DMS79 (cell line): ENCODE data around the gene RERG.
"Not testable (repeated sequence)": the region's sequence is repeated elsewhere in the genome, so short reads cannot be mapped to it uniquely, and the experiment has no call there.

Experiments
- DNase-seq: peaks from one replicate; lab custom pipeline; 2025; lab: John Stamatoyannopoulos, UW

RERG gene

DNA sequence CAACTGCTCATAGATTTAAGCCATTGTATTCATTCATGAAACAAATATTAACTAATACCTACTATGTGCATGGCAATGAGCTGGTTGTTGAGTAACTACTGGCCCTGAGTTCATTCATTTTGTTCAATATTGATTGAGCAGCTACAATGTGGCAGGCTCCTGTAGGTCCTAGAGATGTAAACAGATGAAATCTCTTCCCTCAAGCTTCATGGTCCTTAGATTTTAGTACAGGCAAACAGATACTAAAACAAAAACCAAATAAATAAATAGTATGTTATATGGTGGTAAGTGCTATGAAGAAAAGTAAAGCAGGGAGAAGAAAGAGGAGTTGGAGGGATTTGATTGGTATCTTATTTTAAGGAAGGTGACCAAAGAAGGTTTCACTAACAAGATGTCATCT is 77.8 kb downstream of the RERG start:
- no peak for DNase-seq

DNA sequence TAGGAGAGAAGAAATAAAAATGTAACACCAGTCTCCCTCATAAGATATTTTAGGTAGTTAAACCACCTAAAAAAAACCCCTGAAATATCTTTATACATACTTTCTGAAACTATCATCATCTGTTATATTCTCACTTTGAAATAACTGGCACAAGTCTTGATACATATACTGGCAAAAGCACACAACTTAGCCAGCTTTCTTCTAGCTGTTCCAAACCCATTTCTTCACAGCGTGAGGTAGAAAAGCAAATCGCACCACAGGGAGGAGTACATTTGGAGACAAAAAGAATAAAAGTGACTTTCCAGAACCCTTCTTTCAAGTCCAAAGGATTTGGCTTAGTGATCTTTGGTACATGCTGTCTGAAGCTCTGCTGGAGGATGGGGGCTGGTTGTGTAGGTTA is 78.5 kb downstream of the RERG start:
- no peak for DNase-seq

DNA sequence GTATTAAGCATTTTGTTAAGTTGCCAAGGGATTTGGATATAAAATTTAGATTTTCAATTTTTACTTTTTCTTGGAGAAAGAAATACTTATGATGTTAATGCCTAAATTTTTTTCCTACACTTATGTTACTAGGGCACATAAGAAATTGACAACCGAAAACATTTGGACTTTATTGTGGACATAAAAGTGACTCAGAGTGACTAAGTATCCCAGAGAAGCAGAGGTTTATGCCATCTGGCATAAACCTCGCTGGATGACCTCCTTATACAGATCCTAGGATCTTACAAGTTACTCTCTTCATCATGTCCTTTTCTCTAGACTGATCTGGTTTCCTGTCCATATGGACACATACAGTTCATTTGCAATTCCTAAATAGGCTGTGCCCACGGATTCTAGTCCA is 89.8 kb downstream of the RERG start:
- DNase-seq = no peak

- no peak for DNase-seq
Measured at GRCh38 chr12:15130541-15130940, 90.7 kb downstream of the RERG start.

- DNase-seq = no peak
Measured at GRCh38 chr12:15123401-15123800, 97.8 kb downstream of the RERG start.

GRCh38 chr12:15122344-15122743 is 98.9 kb downstream of the RERG start:
- no peak for DNase-seq

DNA sequence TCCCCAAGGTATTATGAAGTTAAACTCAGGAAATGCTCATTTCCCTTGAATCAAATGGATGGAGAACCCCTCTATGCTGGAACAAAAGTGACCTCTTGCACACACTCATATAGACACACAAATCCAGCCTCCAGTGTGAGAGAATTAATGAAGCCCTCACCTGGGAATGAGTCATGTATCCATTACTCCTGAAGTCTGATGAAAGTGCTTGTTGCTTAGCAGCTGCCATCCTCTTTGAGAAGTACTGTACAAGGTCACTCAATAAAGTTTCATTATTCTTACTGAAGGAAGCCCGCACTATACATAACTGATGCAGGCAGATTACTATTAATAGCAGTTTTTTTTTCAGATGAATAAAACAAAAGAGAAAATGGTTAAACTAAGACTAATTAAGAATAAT is 102.3 kb downstream of the RERG start:
- DNase-seq = no peak

- no peak for DNase-seq
Measured at GRCh38 chr12:15116983-15117382, 104.2 kb downstream of the RERG start.

DNA sequence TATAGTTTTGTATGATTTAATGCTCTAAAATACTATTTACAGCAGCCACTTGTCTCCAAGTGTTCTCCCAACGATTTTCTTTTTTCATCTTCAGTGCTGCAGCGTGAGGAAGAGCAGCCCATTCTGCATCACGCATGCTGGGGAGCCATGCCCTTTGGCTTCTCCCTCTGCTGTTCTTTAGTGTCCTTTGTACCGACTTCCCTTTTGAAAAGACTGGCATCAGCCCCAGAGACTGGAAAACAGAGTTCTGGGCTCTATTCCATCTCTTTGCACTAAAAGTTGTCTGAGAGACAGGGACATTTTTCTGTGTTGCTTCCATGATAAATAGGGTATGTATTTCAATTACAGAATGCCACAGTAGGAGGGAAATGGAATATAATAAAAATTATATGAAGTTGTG is 105.1 kb downstream of the RERG start:
- DNase-seq = no peak

- DNase-seq = no peak
Measured at GRCh38 chr12:15115434-15115833, 105.8 kb downstream of the RERG start.

DNA sequence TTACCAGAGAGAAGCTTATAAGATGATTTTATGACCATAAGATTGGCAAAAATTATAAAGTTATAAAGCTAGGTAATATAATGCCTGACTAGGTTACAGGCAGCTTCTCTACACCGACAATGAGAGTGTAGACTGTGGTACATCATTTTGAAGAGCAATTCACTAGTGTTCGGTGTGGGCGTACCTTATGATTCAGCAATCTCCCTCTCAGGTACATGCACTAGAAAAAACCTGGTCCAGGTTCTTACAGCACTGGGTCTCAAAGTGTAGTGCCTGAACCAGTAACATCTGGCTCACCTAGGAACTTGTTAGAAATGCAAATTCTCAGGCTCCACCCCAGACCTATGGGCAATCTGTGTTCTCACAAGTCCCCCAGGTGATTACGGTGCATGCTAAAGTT is 106.7 kb downstream of the RERG start:
- DNase-seq = no peak

DNA sequence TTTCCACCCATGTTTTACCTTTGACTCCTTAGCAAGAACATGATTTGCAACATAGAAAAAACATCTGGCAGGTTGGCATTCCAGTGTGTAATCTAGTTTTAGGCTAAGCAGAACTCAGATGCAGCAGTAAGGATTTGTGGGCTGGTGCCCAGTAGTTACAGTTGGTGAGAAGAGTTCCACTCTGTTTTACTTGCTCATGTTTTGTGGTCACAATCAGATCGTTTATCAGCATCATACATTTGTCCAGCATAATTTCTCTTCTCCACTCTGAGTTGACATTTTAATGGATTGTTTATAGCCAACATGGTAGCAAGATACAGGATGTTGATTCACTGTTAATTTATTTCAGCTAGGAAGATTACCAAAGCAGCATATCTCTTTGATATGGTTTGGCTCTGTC is 128.4 kb downstream of the RERG start:
- DNase-seq = no peak

GRCh38 chr12:15090441-15090840 is 130.8 kb downstream of the RERG start:
- DNase-seq = no peak

DNA sequence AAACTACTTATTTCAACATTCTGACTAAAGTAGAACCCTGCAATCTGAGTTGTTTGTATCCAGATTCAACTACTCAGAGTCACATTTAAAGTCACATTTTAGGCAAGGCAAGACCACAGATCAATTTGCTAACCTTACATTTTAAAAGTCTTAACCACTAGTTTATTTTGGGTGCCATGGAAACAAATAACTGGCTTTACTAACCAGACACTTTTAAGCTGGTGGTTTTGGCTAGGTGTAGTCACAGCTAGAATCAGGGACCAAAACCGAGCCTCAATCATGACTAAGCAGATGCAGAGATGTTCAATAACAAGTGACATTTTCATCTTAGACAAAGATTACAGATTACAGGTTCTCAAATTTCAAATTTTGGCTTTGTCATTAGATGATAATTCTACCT is 133.1 kb downstream of the RERG start:
- no peak for DNase-seq

- not testable (repeated sequence) for DNase-seq
Measured at GRCh38 chr12:15077751-15078150, 143.5 kb downstream of the RERG start.

GRCh38 chr12:15074351-15074750 is 146.9 kb downstream of the RERG start:
- no peak for DNase-seq

- no peak for DNase-seq
Measured at GRCh38 chr12:15059123-15059522, 162.1 kb downstream of the RERG start.
